IPS-15b (cell line): ENCODE results near the gene CWC22.
"Not testable (repeated sequence)": the region's sequence is repeated elsewhere in the genome, so short reads cannot be mapped to it uniquely, and the experiment has no call there.

Source experiments
- H3K27me3 ChIP-seq: one replicate; pipeline ENCODE4 v1.6.1; 2013; ENCODE audit warnings: low read length; ENCODE audit not compliant: control insufficient read depth, insufficient read depth
- H3K36me3 ChIP-seq: one replicate; pipeline ENCODE4 v1.6.1; 2013; ENCODE audit warnings: low read length; ENCODE audit not compliant: control insufficient read depth, insufficient read depth
- H3K4me1 ChIP-seq: one replicate; pipeline ENCODE4 v1.6.1; 2013; ENCODE audit warnings: mild to moderate bottlenecking, low read length; ENCODE audit not compliant: control insufficient read depth, insufficient read depth
- H3K4me3 ChIP-seq: one replicate; pipeline ENCODE4 v1.5.1; 2013; ENCODE audit warnings: low read depth, low read length
- H3K9ac ChIP-seq: one replicate; pipeline ENCODE4 v1.6.1; 2013; ENCODE audit warnings: low read depth, mild to moderate bottlenecking, low read length
- H3K9me3 ChIP-seq: one replicate; pipeline ENCODE4 v1.6.1; 2013; ENCODE audit warnings: mild to moderate bottlenecking, low read length; ENCODE audit not compliant: control insufficient read depth, insufficient read depth

The CWC22 gene

GRCh38 chr2:180021850-180022249 is 14.8 kb upstream of the CWC22 start:
- H3K9ac ChIP-seq = no peak overlapping the region

GRCh38 chr2:180017784-180018183 is 10.7 kb upstream of the CWC22 start:
- H3K4me1 ChIP-seq = no peaks in the 10 kb centered on the region
- no peaks in the 10 kb centered on the region for H3K36me3 ChIP-seq
- no peak overlapping the region for H3K4me3 ChIP-seq
- no peaks in the 10 kb centered on the region for H3K9me3 ChIP-seq
- H3K27me3 ChIP-seq = no peaks in the 10 kb centered on the region
- no peak overlapping the region for H3K9ac ChIP-seq

More at GRCh38 chr2:180021850-180022249, 14.8 kb upstream of the CWC22 start:
- Histone ChIP-seq H3K4me3 (no peak overlapping the region), H3K36me3 (no peaks in the 10 kb centered on the region), H3K27me3 (no peaks in the 10 kb centered on the region), H3K9me3 (no peaks in the 10 kb centered on the region), H3K4me1 (no peaks in the 10 kb centered on the region)

- no peaks in the 10 kb centered on the region for H3K36me3 ChIP-seq
- no peaks in the 10 kb centered on the region for H3K4me1 ChIP-seq
- H3K9me3 ChIP-seq = no peaks in the 10 kb centered on the region
- no peak overlapping the region for H3K4me3 ChIP-seq
- H3K9ac ChIP-seq = no peak overlapping the region
- no peaks in the 10 kb centered on the region for H3K27me3 ChIP-seq
Observed at GRCh38 chr2:180016937-180017336, 9.8 kb upstream of the CWC22 start.

GRCh38 chr2:180015951-180016709 is 9.0 kb upstream of the CWC22 start:
- no peaks in the 10 kb centered on the region for H3K27me3 ChIP-seq
- H3K36me3 ChIP-seq = no peaks in the 10 kb centered on the region
- no peaks in the 10 kb centered on the region for H3K9me3 ChIP-seq
- H3K9ac ChIP-seq = no peak overlapping the region
- no peak overlapping the region for H3K4me3 ChIP-seq
- H3K4me1 ChIP-seq = no peaks in the 10 kb centered on the region

GRCh38 chr2:180012523-180012922 is 5.4 kb upstream of the CWC22 start:
- H3K4me1 ChIP-seq = no peaks in the 10 kb centered on the region
- no peak overlapping the region for H3K9ac ChIP-seq
- H3K27me3 ChIP-seq = no peaks in the 10 kb centered on the region
- no peaks in the 10 kb centered on the region for H3K9me3 ChIP-seq
- H3K36me3 ChIP-seq = no peaks in the 10 kb centered on the region
- H3K4me3 ChIP-seq = no peak overlapping the region

- H3K9me3 ChIP-seq = no peaks in the 10 kb centered on the region
- no peaks in the 10 kb centered on the region for H3K36me3 ChIP-seq
- H3K4me1 ChIP-seq = peaks cover 4% of the 10 kb centered on the region
- H3K4me3 ChIP-seq = no peak overlapping the region
- H3K27me3 ChIP-seq = no peaks in the 10 kb centered on the region
- H3K9ac ChIP-seq = no peak overlapping the region
Observed at GRCh38 chr2:180010701-180011100, 3.6 kb upstream of the CWC22 start.

- Histone ChIP-seq H3K4me1 (peaks cover 8% of the 10 kb centered on the region), H3K27me3 (no peaks in the 10 kb centered on the region), H3K36me3 (no peaks in the 10 kb centered on the region), H3K9me3 (no peaks in the 10 kb centered on the region), H3K4me3 (peak overlapping the region; percentile 99), H3K9ac (peak overlapping the region; percentile 93)
Observed at GRCh38 chr2:180006231-180006630, 866 bp downstream of the CWC22 start.

GRCh38 chr2:180005465-180005864 is 1.6 kb downstream of the CWC22 start:
- not testable (repeated sequence) for H3K27me3 ChIP-seq, H3K4me1 ChIP-seq, H3K9ac ChIP-seq, H3K36me3 ChIP-seq, H3K9me3 ChIP-seq
- H3K4me3 ChIP-seq = peak overlapping the region; percentile 99

- Histone ChIP-seq H3K4me1 (peaks cover 8% of the 10 kb centered on the region), H3K4me3 (peak overlapping the region; percentile 18), H3K36me3 (no peaks in the 10 kb centered on the region), H3K9me3 (no peaks in the 10 kb centered on the region), H3K27me3 (no peaks in the 10 kb centered on the region), H3K9ac (no peak overlapping the region)
Observed at GRCh38 chr2:180004731-180005130, 2.4 kb downstream of the CWC22 start.

- H3K9me3 ChIP-seq = no peaks in the 10 kb centered on the region
- peaks cover 8% of the 10 kb centered on the region for H3K4me1 ChIP-seq
- H3K4me3 ChIP-seq = no peak overlapping the region
- no peak overlapping the region for H3K9ac ChIP-seq
- no peaks in the 10 kb centered on the region for H3K36me3 ChIP-seq
- no peaks in the 10 kb centered on the region for H3K27me3 ChIP-seq
Observed at GRCh38 chr2:180003559-180003958, 3.5 kb downstream of the CWC22 start.

GRCh38 chr2:180003073-180003472 is 4.0 kb downstream of the CWC22 start:
- Histone ChIP-seq H3K9me3 (no peaks in the 10 kb centered on the region), H3K27me3 (no peaks in the 10 kb centered on the region), H3K4me1 (peaks cover 8% of the 10 kb centered on the region), H3K4me3 (no peak overlapping the region), H3K9ac (no peak overlapping the region), H3K36me3 (no peaks in the 10 kb centered on the region)

GRCh38 chr2:180002198-180002770 is 4.8 kb downstream of the CWC22 start:
- no peaks in the 10 kb centered on the region for H3K9me3 ChIP-seq
- no peaks in the 10 kb centered on the region for H3K27me3 ChIP-seq
- H3K9ac ChIP-seq = no peak overlapping the region
- H3K36me3 ChIP-seq = no peaks in the 10 kb centered on the region
- H3K4me3 ChIP-seq = no peak overlapping the region
- peaks cover 8% of the 10 kb centered on the region for H3K4me1 ChIP-seq
